GM19351 (cell line): Measurements from ENCODE around the gene MTM1.

Source experiments
- ATAC-seq: cut with Tn5 transposase; IDR thresholded peaks from one replicate; pipeline ENCODE4 v1.9.1; 2021; ENCODE audit warnings: mild to moderate bottlenecking, moderate library complexity; ENCODE audit not compliant: unreplicated experiment

MTM1 gene

DNA sequence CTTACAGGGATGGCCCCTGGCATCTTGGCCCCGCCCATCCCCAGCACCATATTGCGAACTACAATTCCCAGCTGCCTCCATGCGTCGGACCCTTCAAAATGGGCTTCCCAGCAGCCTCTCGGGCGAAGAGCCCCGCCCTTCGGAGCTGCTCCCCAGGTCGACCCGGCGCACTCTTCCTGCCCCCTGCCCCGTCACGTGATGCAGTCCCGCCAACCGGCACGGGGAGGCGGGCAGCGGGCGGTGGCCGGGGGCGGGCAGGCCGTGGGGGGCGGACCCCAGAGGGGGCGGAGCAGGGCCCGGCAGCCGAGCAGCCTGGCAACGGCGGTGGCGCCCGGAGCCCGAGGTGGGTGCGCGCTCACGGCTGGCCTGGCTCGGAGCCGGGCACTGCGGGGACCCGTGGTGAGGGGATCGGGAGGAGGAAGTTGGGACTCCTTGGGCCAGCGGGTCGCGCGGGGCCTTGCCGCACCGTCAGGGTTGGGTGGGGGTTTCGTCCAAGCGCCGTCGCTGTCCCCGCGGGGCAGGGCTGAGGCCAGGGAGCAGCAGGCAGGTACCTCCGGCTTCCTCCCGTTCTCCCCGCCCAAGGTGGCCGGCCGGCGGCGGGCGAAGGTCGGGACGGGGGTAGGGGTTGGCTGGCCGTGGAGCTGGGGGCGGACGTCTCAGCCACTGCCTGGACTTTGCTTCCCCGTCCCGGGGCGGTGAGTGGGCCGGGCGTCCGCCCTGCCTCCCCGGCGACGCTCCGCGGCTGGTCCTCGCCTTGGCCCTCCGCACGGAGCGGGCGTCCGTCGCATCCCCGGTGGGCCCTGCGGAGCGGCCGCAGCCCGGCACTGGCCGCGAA lies at the start of gene MTM1:
Gene MTM1 (plus strand): TSS at position 302 of the 835 bp plus-strand sequence. CDS start 23,994 bp downstream, outside the sequence.
- ATAC-seq = peak; percentile 87

DNA sequence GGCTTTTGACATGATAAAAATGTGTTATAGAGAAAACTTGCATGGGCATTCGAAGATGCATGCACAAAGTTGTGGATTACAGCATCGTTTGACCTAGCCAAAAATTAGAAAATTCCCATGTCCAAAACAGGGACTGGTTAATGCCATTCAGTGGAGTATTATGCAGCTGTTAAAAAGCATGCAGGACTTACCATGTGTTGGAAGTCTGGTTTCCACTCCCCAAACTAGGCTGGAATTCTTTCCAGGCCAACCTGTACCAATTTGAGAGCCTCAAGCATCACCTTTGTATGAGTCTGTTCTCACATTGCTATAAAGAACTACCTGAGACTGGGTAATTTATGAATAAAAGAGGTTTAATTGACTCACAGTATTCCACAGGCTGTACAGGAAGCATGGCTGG lies 45.9 kb upstream of the MTM1 start:
- no peak for ATAC-seq

DNA sequence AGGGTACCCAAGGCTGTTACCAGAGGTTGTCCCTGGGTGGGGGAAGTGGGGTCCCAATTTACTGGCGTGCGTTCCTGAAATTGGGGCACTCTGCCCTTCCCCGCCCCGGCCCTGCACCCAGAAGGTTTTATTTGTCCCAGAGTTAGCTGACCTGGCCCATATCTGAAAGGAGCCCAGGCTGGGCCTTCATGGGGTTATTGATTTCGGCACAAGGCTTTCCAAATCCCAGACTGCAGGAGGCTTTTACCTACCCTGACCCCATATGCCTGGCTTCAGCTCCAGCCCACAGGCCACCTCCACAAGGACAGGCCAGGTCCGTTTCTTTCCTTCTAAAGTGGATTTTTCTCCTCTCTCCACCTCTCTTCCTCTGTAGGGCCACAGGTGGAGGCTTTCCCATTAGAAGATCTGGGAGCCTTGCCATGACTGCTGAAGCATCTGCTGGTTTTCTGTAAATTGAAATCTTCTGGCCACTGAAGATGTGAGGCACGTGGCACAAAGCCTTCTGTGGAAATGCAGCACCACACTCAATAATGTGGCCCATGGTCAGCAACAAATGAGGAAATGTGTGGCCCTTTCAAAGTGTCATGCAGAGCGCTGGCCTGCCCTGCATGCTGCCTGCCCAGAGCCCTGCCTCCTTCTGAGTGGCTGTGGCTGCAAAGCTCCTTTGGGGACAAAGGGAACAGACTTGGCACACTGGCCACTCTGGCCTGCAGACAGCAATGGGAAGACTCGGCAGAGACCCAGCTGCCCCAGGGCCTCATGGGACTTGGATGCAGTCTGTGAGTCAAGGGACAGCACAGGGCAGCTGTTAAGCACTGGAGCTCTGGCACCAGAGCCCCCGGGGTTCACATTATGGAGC lies 43.1 kb upstream of the MTM1 start:
- ATAC-seq = no peak

GRCh38 chrX:150526692-150527091 lies 41.7 kb upstream of the MTM1 start:
- no peak for ATAC-seq

GRCh38 chrX:150527108-150527507 lies 41.3 kb upstream of the MTM1 start:
- no peak for ATAC-seq

DNA sequence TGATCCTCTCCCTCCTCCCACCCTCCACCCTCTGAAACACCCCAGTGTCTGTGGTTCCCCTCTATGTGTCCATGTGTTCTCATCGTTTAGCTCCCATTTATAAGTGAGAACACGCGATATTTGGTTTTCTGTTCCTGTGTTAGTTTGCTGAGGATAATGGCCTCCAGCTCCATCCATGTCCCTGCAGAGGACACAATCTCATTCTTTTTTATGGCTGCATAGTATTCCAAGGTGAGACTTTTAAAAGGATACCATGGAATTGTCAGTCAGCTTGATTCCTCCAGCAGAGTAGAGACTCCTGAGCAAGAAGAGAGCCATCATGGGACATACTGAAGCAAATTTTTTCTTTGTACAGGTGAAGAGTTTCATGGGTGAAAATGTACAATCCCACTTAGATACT lies 38.8 kb upstream of the MTM1 start:
- ATAC-seq = no peak

- no peak for ATAC-seq
Observed at GRCh38 chrX:150530821-150531220, 37.6 kb upstream of the MTM1 start.

DNA sequence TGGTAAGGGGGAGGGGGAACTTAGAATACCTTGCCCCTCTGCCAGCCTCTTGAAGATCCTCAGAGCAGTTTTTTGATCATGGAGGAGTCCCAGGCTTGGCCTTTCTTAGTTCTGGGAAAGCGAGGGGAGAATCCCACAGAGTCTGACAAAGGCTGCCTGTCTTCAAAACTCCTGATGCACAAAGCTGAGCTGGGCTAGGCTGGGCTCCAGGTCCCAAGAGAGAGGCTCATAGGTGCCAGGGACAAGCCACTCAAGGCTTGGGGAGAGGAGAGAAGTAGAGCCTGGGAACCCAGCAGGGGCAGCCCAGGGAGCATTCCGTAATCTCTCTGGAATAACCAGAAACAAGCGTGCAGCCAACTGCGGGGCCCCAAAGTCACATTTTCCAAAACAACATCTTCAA lies 37.0 kb upstream of the MTM1 start:
- ATAC-seq = no peak

- ATAC-seq = no peak
Observed at GRCh38 chrX:150533863-150534262, 34.6 kb upstream of the MTM1 start.

DNA sequence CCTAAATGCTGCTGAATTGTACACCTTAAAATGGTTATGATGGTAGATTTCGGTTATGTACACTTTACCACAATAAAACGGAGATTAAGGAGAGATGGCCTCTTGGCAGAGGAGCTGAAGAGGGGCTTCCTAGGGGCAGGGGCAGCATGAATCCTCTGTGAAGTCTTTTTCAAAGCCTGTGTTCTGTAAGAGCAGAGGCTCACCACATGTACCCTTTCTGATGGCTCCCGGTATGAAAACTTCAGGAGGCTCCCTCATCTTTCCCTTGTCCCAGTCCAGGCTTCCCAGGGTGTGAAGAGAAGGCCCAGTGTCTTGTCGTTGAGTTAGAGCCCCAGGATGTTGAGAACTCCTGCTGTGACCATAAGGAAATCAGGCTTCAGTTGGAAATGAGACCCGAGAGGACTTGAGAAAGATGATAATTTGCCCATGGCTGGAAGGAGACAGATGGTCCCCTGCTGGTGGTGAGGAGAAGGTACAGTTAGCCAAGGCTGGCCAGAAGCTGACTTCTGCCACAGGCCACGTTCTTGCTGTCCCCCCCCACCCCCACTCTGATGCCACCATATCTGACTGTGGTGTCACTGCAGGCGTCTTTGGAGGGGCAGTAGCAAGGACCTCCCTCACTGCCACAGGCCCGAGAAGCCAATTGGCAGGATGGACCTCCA lies 31.8 kb upstream of the MTM1 start:
- no peak for ATAC-seq

GRCh38 chrX:150537851-150538250 lies 30.6 kb upstream of the MTM1 start:
- ATAC-seq = no peak

DNA sequence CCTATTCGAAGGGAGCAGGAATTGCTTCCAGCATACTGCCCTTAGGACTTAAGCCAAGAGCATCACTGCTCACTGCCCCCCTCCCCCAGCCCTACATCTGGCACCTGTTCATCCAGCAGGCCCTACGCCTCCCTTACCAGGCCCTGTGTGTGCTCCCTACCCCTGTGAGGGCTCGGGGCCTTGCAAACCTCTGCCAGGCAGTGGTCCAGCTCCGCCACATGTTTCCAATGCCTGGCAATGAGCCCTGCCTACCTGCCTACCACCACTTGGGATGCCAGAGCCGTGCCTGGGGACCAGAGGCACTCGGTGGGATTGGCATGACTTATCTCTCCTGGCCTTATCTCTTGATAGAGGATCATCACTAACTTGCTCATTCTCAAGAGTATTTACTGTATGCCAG lies 27.5 kb upstream of the MTM1 start:
- ATAC-seq = no peak

- ATAC-seq = peak; percentile 30
Observed at GRCh38 chrX:150542846-150543229, 25.6 kb upstream of the MTM1 start.

GRCh38 chrX:150543230-150544155 lies 24.9 kb upstream of the MTM1 start:
- peak; percentile 44 for ATAC-seq

- ATAC-seq = no peak
Observed at GRCh38 chrX:150544222-150544787, 24.1 kb upstream of the MTM1 start.

DNA sequence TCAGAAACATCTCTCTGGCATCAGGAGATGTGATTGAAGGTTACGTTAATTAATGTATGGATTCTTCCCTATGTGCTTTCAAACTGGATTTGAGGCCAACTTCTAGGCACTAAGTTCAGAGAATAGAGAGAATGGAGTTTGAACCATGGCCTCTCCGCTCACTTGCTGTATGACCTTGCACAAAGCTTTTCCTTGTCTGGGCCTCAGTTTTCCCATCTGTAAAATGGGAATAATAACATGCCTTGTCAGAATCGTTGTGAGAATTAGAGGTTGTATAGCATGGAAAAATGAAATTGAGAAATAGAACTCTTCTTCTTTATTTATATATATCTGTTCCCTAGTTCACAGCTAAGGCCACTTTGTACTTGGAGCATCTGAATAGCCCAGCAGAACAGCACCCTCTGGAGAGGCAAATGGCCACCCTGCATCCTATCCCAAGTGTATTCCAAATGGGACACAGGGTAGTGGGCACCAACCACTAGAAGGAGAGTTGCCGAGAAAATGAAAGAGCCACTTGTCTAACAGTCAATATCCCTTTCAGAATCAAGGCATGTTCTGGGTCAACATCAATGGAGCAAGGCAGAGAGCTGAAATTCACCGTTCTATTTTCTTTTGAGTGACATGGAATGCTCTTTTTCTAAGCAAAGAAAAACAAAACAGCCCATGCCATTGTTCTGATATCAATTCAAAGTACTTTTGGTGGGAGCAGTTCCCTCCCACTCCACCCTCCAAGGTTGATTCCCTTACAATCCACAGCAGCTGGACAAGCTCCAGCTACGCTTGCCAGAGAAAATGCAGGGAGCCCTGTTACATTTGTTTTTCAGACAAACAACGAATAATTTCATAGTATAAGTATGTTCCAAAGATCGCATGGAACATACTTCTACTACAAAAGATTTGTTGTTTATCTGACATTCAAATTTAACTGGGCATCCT lies 23.3 kb upstream of the MTM1 start:
- no peak for ATAC-seq

- no peak for ATAC-seq
Observed at GRCh38 chrX:150546711-150547153, 21.7 kb upstream of the MTM1 start.

GRCh38 chrX:150547375-150548115 lies 20.9 kb upstream of the MTM1 start:
- peak; percentile 58 for ATAC-seq
